Fibroblast of skin of scalp (primary cell): ENCODE measurements around the gene MOCOS.
A peak's percentile ranks its signal among the peaks of the same experiment; 100 is the strongest.

Experiments used
- DNase-seq: peaks from one replicate; pipeline ENCODE4 v3.0.0-alpha.2; 2013

MOCOS gene

DNA sequence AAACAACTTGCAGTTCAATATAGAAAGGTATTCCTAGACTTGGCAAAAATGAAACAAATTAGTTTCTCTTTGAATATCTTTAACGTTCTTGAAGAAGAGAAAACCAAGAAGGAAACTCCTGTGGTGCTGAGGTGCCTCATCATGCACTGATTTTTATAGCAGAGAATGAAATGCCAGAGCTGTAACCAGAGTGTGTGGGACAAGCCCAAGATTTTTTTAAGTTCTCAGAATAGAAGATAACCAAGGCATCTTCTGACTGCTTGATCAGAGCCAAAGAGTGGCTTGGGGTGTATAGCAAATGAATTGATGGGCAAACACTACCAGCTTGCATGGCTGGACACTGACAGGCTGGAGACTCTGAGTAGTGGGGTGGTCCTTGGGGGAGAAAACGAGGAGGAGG is 118.1 kb downstream of the MOCOS start:
- no peak for DNase-seq

DNA sequence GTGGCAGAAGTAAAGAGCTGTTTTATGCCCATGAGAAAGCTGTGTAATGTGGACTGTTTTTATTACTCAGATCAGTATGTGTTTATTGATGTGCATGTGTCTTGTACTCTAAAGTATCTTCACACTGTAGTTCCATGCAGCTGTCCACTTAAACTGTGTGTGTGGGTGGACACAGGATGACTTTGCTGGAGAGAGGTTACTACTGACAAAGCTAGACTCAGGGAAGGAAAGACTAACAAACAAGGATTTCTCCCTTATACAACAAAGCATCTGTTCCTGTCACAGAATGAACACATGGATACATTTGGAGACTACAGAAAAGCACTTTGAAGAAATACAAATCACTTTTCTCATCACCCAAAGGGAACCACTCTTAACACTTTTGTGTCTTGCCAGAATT is 120.2 kb downstream of the MOCOS start:
- DNase-seq, result no peak

DNA sequence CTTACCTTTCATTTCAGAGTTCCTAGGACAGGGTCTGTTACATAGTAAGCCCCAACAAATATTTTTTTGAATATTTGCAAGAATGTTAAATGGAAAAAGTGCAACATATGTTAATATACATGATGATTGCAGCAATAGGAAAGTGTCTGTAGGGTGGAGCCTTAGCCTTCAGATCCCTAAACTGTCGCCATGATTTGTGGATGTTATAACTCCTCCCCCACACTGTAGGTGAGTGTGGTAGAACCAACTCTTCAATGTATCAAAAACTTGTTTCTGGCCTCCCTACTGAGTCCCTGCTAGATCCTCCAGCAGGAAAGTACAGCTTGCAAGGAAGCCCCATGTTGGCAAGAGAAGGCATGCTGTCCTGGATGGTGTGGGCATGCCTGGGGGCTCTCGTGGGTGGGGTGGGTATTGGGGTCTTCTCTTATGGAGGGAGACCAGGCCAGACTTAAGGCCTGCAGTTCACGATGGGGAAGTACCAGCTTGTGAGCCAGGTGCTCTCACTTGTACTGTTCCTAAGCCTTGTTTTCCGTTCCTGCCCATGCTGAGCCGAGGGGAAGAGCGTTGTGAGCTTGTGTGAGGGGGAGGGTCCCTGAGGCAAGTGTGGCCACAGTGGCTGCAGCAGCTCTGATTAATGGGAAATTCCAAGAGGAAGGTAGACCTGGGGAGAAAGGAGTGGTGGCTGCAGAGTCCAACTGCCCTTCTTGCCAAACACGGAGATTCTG is 121.6 kb downstream of the MOCOS start:
- no peak for DNase-seq

DNA sequence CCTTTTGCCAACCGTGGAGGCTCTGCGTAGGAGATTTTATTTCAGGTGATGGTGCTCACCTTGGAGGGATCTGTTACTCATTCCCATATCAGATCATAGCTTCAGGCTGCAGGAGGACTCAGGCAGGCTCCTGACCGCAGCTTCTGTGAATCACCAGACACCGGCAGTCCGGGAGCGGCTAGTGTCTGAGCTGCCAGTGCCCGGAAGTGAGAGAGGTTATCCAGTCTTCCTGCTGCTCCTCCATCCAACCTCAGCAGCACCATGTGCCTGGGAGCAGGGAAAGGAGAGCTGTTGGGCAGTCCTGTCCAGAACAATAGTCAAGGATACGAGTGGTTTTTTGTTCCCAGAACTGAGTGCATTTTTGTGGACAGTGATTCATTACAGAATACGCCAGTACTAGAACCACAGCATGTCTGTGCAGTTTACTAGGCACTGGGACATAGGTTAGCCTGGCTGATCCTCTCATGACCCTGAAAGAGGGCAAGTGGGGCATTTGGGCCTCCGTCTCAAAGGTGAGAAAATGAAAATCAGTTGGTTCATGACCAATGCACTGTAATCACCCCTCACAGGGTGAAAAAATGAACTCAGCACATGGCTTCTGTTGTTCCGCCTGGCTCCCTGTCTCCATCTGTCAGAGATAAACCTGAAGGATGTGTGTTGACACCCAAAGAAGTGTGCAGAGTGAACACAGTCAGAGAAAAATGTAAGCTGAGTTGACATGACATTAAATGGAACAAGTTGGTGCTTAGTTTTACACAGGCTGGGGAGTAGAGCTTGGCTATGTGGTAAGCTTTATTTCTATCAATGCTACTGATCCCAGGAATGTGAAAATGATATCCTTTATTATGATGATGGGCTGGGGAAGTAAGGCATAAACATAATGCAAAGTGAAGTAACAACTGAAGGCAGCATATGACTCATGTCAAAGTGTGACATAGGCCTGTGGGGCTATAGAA is 122.4 kb downstream of the MOCOS start:
- DNase-seq, result peak; percentile 97

DNA sequence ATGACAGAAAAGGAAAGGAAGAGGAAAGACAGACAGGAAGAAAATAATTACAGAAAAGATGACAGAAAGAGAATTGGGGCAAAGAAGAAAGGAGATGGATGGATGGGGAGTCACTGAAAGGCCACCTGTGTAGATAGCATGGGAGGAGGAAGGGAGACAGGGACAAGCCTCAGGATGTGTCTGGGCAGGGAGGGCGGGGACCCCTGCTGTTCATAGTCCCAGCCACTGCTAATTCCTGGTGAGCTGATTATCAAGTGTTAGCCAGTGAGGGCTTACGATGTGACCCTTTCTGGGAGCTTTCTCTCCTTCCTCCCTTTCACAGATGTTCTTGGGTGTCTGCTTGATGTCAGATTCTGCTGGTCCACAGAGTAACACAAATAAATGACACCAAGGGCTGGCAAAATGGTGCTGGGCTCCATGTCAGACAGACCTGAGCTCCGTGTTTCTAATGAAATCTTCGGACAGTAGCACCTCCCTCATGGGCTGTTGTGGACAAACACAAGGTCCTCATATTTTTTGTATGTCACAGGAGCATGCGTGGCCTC is 123.8 kb downstream of the MOCOS start:
- DNase-seq, result no peak

DNA sequence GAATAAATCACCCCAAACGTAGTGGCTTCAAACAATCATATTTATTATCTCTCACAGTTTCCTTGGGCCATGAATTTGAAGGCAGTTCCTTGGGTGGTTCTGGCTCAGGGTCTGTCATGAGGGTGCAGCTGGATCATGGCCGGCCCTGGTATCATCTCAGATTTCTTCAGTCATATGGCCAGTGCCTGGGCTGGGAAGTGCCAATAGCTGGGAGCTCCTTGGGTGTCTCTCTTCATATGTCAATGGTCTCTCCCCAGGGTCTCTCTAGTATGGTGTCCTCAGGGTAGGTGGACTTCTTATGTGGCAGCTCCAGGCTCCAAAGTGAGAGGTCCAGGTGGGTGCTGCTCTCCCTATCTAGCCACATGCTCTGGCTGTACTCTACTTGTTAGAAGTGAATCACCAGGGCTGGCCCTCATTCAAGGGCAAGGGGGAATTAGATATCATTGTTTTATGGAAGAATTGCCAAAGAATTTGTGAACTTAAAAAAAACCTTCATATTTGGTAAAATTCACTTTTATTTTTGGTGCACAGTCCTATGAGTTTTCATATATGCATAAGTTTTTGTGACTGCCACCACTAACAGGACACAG is 125.6 kb downstream of the MOCOS start:
- no peak for DNase-seq

DNA sequence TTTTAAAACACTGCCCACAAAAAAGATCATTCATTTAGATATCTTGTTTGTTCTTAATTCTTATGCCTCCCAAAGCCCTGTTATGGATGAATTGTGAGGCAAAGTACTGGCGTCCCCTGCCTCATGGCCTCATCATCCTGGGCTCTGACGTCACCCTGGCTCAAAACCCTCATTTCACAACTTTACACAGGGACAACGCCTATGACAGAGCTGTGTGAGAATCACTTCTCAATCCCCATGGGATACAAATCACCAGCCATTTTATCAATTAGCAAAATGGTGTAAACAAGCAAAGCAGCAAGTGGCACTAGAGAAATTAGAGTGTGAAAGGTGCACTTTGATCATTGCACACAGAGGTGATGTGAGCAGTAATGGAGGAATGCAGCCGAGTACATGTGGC is 126.8 kb downstream of the MOCOS start:
- DNase-seq, result peak; percentile 35

DNA sequence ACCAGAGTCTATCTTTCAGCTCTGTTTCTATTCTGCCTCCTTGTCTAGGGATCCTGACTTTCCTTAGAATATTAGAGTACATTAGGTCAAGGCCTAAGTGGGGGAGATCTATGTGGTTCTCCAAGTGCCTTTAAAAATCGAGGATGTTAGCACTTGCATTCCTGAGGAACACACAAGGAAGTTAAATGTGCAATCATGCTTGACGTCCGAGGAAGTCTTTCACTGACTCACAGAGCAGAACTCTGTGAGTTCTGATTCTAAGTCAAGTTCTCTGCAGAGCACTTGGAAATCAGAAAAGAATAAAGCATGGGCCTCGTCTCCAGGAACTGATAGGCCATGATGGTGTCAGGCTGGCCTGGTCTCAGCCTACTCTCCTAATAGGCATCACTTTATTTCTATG is 127.5 kb downstream of the MOCOS start:
- peak; percentile 83 for DNase-seq

DNA sequence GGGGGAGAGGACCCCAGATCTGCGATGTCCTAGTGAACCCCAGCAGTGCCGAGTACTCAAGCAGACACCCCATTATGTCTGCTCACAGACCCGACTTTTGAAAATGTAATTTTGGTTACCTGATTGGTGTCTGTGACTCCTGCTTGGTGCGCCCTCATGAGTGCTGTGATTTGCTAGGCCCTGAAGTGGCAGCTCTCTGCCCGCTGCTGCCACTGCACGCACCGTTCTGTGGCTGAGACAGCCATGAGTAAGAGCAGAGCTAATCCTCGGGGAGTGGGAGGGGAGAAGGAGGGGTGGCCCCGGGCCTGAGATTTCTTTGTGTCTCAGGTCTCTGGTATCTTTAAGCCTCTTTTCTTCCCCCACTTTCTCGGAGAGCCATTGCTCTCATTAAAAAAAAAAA is 128.4 kb downstream of the MOCOS start:
- DNase-seq, result peak; percentile 74

DNA sequence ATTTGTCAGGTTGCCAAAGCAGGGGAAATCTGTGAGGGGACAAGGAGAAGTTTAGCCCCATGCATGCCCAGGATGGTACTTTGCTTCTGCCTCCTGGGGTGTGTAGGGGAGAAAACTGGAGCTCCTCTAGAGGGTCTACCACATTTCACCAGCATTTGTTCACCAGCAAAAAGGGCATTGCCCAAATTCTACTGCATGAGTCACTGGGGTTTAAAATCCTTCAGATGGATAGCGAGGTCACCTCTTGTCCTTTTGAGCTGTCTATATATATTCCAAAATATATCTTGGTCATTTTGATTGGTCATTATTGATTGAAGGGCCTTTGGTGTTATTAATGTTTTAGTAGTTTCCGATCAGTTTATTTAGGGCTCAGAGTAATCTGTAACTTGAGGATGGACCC is 128.9 kb downstream of the MOCOS start:
- no peak for DNase-seq
